Measurements from ENCODE around the gene RETN. TPM values are rescaled to one million over a fixed set of nuclear protein-coding genes. Genes with fewer than 3 reads are reported as not detected.

The RETN gene, protein sequence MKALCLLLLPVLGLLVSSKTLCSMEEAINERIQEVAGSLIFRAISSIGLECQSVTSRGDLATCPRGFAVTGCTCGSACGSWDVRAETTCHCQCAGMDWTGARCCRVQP
- not detected in 2 replicates for total RNA-seq

DNA sequence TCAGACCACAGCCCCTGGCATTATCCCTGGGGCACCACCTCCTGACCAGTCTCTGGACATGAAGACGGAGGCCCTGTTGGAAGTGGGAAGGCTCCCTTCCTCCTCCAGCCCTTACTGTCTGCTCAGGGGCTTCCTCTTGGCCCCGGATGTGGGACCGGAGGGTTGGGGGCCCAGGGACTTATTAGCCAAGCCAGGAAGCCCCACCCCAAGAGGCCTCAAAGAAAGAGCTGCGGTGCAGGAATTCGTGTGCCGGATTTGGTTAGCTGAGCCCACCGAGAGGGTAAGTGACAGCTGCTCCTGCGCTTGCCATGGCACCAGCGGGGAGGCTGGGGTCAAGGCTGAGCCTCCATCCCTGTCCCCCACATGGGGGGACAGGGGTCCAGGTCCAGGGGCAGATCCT lies at the start of gene RETN:
TSS of gene RETN (plus strand) at position 208 of the 400 bp plus-strand sequence. CDS start 278 bp downstream, outside the sequence.

DNA sequence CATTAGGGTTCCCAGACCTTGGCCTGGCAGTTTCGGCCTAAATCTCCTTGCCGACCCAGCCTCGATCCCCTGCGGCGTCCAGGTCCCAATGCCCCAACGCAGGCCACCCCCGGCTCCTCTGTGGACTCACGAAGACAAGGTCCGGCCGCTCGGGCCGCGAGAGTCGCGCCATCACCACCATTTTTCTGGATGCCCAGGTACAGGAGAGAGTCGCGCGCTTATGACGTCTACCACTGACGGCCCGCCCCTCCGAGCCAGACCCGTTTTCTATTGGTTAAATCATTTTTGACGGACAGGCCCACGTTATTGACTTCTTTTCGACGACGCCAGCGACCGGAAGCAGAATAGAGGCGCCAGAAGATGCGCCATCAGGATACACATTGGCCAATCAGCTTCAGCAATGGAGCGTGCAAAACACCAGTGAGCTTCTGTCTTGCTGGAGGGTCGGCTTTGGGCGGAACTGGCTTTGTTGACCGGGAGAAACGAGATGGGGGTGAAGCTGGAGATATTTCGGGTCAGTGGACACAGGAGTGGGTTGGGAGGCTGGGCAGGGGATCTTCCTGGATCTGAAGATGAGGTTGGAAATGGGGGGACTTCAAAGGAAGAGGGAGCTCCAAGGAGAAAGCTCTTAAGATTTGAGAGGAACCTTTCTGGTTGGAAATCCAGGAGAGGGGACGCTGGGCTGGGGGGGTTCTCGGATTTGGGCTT lies 39.3 kb upstream of the RETN start, which contains the start of the genes PET100 and XAB2:
TSS of gene PET100 (plus strand) at position 447 of the 708 bp plus-strand sequence. CDS start at position 488, 41 bp downstream.
TSS of gene XAB2 (minus strand) at position 199 of the 708 bp plus-strand sequence. CDS start at position 181, 18 bp downstream.

DNA sequence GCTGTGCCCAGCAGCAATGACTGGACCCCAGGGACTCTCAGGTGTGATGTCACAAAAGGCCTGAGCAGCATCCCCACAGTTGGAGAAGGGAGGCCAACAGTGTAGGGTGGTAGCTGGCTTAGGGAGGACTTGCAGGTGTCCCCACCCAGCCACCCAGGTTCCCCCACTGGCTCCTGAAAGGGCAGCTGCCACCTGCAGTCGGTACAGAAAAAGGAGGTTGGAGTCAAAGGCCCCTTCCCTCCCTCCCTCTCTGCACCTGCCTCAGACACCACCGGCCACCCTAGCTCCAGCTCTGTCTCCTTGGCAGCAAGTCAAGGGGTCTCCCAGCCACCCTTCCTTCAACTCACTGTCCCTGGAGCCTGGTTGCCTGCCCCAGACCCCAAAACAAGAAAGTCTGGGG lies 35.2 kb upstream of the RETN start, which contains the start of gene PCP2:
TSS of gene PCP2 (minus strand) at position 22 of the 400 bp plus-strand sequence. CDS start 262 bp downstream, outside the sequence.

DNA sequence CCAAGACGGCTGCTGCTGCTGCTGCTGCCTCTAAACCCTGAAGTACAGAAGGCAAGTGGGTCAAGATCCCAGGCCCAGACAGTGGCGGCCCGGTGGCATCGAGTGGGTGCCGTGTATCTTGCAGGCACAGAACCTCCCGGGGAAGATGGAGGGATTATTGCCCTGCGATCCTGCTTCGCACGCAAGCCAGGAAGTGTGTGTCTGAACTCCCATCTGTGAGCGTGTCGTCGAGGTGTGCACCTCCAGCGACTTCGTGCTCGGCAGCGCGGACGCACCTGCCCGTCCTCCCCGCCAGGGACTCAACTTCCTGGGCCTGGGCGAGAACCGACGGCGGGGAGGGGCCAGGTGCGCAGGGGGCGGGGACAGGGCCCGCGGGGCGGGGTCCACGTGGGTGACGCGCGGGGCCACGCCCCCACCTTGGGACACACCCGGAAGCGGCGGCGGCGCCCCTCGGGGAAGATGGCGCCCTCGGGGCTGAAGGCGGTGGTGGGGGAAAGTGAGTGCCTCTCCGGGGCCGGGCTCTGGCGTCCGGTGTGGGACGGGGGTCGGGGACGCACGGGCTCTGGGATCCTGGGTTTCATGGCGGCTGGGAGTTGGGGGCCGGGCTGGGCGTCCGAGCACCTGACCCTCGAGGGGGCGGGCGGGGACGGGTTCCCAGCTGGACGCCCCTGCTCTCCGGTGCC lies 32.0 kb upstream of the RETN start, which contains the start of gene STXBP2:
TSS of gene STXBP2 (plus strand) at position 420 of the 683 bp plus-strand sequence. CDS start at position 460, 40 bp downstream.

DNA sequence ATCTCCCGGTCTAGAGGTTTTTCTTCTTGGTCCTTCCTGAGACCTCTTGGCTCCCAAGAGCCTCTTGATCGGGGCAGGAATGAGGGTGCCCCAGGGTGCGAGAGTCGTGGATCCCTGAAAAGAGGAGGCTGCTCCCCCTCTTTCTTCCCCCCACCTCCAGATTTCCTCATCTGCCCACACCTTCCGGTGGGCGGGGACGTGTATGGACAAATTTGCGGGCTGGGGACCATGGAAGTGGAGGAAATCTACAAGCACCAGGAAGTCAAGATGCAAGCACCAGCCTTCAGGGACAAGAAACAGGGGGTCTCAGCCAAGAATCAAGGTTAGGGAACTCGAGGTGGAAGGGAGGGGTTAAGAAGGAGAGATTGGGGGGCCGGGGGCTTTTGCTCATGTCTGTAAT lies 8.0 kb downstream of the RETN start, which contains the start of gene MCEMP1:
TSS of gene MCEMP1 (plus strand) at position 237 of the 400 bp plus-strand sequence. CDS start at position 268, 31 bp downstream.

DNA sequence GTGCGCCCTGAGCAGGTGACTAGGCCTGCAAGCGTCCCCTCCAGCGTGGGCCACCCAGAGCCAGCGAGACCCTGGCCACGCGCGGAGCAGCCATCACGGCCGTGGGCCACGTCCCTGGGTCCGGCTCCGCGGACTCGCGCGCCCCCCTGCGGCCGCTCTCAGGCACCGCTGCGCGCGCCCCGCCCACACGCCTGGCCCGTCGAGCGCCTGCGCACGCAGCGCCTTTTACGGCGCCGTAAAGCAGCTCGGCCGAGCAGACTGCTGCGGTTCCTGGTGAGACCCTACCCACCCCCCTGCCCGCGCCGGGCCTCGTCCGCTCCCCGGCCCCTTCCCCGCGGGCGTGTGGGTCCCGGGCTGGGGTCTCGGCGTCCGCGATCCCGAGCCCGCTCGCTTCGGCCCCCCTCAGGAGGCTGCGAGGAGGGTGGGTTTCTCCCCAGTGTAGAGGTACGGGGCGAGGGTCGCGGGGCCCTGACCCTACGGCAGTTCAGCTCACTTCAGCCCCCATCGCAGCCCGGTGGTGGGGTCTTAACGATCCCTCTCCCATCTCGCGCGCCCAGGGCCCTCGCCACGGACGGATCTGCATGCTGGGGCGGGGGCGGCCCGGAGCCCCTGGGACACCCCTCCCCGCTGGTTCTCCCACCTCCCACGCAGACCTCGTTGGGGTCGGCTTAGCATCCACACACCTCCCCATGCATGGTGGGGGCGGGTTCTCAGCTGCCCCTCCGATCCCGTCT lies 11.9 kb downstream of the RETN start, which contains the start of gene TRAPPC5:
TSS of gene TRAPPC5 (plus strand) at position 228 of the 734 bp plus-strand sequence. CDS start 1,421 bp downstream, outside the sequence.

DNA sequence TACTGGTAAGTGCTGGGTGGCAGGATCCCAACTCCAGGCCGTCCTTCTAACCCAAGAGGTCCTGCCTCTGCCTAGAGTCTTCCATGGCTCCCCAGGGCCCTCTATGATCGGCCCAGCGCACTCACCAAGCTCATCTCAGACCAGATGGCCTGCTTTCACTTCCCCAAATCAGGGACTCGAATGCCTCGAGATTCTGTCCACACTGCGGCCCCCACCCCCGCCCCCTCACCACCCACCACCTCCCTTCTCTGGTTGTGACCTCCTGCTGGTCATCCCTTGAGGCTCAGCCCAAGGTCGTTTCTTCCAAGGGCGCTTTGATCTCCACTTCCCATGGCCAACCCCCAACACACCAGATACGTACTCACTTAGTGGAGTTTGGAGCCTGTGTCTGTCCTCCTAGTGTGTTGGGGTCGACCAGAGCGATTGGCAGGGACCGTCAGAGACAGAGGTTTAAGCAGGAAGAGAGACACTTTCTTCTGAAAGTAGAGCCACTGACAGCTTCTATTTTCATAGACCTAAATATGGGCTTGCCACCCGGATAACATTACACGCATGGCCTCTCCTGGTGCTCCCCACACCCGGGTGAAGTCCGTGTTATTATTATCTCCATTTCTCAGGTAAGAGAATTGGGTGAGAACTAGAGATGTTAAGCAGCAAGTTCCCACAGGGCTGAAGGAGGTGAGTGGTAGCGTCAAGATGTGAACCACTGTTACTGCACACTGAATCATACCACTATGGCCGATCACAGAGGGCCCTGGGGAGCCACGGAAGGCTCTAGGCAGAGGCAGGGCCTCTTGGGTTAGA lies 33.0 kb downstream of the RETN start, which contains the start of gene FCER2:
TSS of gene FCER2 (minus strand) at position 478 of the 804 bp plus-strand sequence. CDS start 2,371 bp downstream, outside the sequence.

Other genes starting within 250 kb of the RETN start
- 3.7 and 5.8 TPM in 2 replicates for gene PEX11G, start 180.0 kb upstream of the RETN start, total RNA-seq
- 43.9 and 50.9 TPM in 2 replicates for gene ZNF358, start 152.9 kb upstream of the RETN start, total RNA-seq
- 8.3 and 14.9 TPM in 2 replicates for gene MCOLN1, start 146.4 kb upstream of the RETN start, total RNA-seq
- 63.4 and 71.9 TPM in 2 replicates for gene PNPLA6, start 133.3 kb upstream of the RETN start, total RNA-seq
- under 0.01 TPM in 1 of 2 replicates, not detected in the other for gene CAMSAP3, start 73.2 kb upstream of the RETN start, total RNA-seq
- gene XAB2, start 39.5 kb upstream of the RETN start, total RNA-seq = 24.3 and 33.9 TPM in 2 replicates
- gene PET100, start 39.3 kb upstream of the RETN start, total RNA-seq = 5.6 and 19.8 TPM in 2 replicates
- gene PCP2, start 35.3 kb upstream of the RETN start, total RNA-seq = not detected in 2 replicates
- 27.7 and 33.0 TPM in 2 replicates for gene STXBP2, start 31.9 kb upstream of the RETN start, total RNA-seq
- not detected in 2 replicates for gene MCEMP1, start 8.0 kb downstream of the RETN start, total RNA-seq
- gene TRAPPC5, start 11.8 kb downstream of the RETN start, total RNA-seq = 68.4 and 130 TPM in 2 replicates
- not detected in 2 replicates for gene FCER2, start 33.1 kb downstream of the RETN start, total RNA-seq
- gene CLEC4G, start 63.1 kb downstream of the RETN start, total RNA-seq = not detected in 2 replicates
- gene CD209, start 78.5 kb downstream of the RETN start, total RNA-seq = not detected in 2 replicates
- not detected in 2 replicates for gene CLEC4M, start 94.2 kb downstream of the RETN start, total RNA-seq
- 18.1 and 18.2 TPM in 2 replicates for gene EVI5L, start 161.2 kb downstream of the RETN start, total RNA-seq
- gene PRR36, start 205.3 kb downstream of the RETN start, total RNA-seq = not detected in 2 replicates
- gene LRRC8E, start 219.5 kb downstream of the RETN start, total RNA-seq = 5.6 and 5.7 TPM in 2 replicates
- gene MAP2K7, start 234.8 kb downstream of the RETN start, total RNA-seq = 8.5 and 10.0 TPM in 2 replicates
- 0.16 TPM in 1 of 2 replicates, not detected in the other for gene TGFBR3L, start 245.8 kb downstream of the RETN start, total RNA-seq

Measured in cardiac atrium fibroblast (primary cell).